Body of pancreas (tissue), 4 donors: ENCODE results near the gene ME3. TPM values are rescaled to one million over a fixed set of nuclear protein-coding genes. Genes with fewer than 3 reads are reported as not detected.

ENCODE experiments used
- ATAC-seq: fragments of 150-250 bp; one replicate; pipeline ENCODE4 v1.9.1; 2016
- DNase-seq, 4 donors: peaks; one replicate each; pipeline ENCODE4 v3.0.0-alpha.2; 2019
- H3K27ac ChIP-seq, 4 donors: fragments of 200-600 bp; sonication (generic); 1 replicate in 3 of 4; 2 replicates in 1 of 4; pipeline versions ENCODE4 v1.5.1 to v1.6.1; 2016 to 2019; ENCODE audit warnings: mild to moderate bottlenecking in 1 of 4, mixed read lengths in 1 of 4, moderate library complexity in 1 of 4
- H3K27me3 ChIP-seq, 2 donors: fragments of 200-600 bp; sonication (generic); one replicate each; pipeline ENCODE4 v1.6.0; 2016; ENCODE audit warnings: mild to moderate bottlenecking in 1 of 2
- H3K36me3 ChIP-seq, 2 donors: fragments of 200-600 bp; sonication (generic); replicated peaks in 1 of 2; 2 replicates each; pipeline ENCODE4 v1.5.1; 2016; ENCODE audit warnings: low read depth in 2 of 2; ENCODE audit not compliant: insufficient read depth in 1 of 2
- H3K4me1 ChIP-seq: fragments of 200-600 bp; sonication (generic); one replicate; pipeline ENCODE4 v1.6.0; 2016
- H3K4me3 ChIP-seq, 2 donors: fragments of 200-600 bp; sonication (generic); 1 replicate in 1 of 2; 2 replicates in 1 of 2; pipeline ENCODE4 v1.5.1; 2016 to 2019
- H3K9me3 ChIP-seq, 3 donors: fragments of 200-600 bp; sonication (generic); 1 replicate in 2 of 3; 2 replicates in 1 of 3; pipeline ENCODE4 v1.5.1; 2016
- CTCF ChIP-seq, 7 experiments: fragments of 450-650 bp in 4 of 7; fragments of 200-600 bp in 3 of 7; sonication (generic) in 3 of 7; IDR thresholded peaks; one replicate each; pipeline ENCODE4 v1.5.1; 2016 to 2019; ENCODE audit warnings: antibody characterized with exemption in 7 of 7
- POLR2A ChIP-seq, 3 donors: fragments of 450-650 bp; IDR thresholded peaks; one replicate each; pipeline ENCODE4 v1.6.1; 2016; ENCODE audit warnings: antibody characterized with exemption in 3 of 3, mild to moderate bottlenecking in 2 of 3
- WGBS, 2 donors: methylation state at CpG; one replicate each; pipeline ENCODE4 v1.1.5; 2017; 5-methylcytosine and 5-hydroxymethylcytosine counted together
- intact Hi-C: fragments of 100-400 bp; cut with DNase I; formaldehyde crosslinking; loops from one replicate; pipeline ENCODE4 v1.15.1; 2023
- total RNA-seq, 2 donors: library from RNA; depleted of rRNA; stranded (reverse); fragments of >200 nt; gene quantifications; one replicate each; pipeline ENCODE4 v1.1.0, GENCODE V29; 2016

Gene ME3
- total RNA-seq, 2 donors from 2014 or later, result 20.8 to 54.7 TPM

GRCh38 chr11:86513746-86514373 lies 158.6 kb downstream of the ME3 start:
- peaks cover 13% of the 10 kb centered on the region for H3K4me1 ChIP-seq
- WGBS, 2 donors, result 62 to 79% methylated on average over 1 of the region's 1 CpG
- no peaks in the 10 kb centered on the region for H3K9me3 ChIP-seq
- no peak for DNase-seq
- no peaks in the 10 kb centered on the region for H3K27me3 ChIP-seq
- ATAC-seq, result no peak
- H3K36me3 ChIP-seq, result no peaks in the 10 kb centered on the region
- intact Hi-C loops, result no loop called here
- no peak overlapping the region for H3K27ac ChIP-seq
- no peak overlapping the region for H3K4me3 ChIP-seq
- TF ChIP-seq POLR2A (IDR thresholded peaks at IDR 0.05) (no peak), CTCF (IDR thresholded peaks at IDR 0.05) (no peak)

DNA sequence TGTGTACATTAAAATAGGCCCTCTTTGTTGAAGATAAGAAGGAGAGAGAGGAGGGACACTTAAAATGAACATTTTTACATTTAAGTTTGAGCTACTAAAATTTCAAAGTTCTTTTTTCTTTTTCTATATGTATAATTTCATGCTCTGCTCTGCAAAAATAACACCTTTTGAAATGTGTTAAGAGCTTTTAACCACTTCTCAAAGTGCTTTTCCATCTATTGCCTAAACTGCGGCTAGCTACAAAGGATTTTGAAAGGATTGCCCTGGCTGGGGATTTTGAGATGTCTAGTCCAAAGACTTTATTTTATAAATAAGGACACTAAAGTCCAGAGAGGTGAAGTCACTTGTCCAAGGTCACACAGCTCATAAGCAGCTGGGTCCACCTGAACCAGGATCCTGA lies 159.3 kb downstream of the ME3 start:
- ATAC-seq (no peak), DNase-seq (no peak)
- Histone ChIP-seq H3K4me1 (peaks cover 13% of the 10 kb centered on the region), H3K36me3 (no peaks in the 10 kb centered on the region), H3K9me3 (no peaks in the 10 kb centered on the region), H3K27me3 (no peaks in the 10 kb centered on the region), H3K4me3 (no peak overlapping the region), H3K27ac (no peak overlapping the region)
- intact Hi-C loops, result no loop called here
- TF ChIP-seq CTCF (IDR thresholded peaks at IDR 0.05) (no peak), POLR2A (IDR thresholded peaks at IDR 0.05) (no peak)
- WGBS, 2 donors, result 92 to 93% methylated on average over 1 of the region's 1 CpG

DNA sequence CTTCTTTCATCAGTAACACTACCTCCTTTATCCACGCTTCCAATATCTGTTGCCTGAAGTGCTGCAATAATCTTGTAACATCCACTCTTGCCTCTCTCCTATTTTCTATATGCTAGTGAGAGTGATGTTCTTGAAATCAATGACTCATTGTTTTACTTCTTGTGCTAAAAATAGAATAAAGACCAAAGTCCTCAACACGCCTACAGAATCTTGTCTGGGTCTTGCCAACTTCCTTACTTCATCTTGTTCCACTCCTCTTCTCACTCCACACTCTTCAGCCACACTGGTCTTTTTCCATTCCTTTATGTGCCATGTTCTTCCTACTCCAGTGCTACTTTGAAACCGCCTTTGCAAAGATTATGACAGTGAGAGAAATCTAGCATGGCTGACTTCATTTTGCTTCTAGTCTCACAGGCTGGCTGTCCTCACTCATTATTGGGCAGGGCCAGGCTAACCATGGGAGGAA lies 161.3 kb downstream of the ME3 start:
- DNase-seq (no peak), ATAC-seq (peak; percentile 70)
- no peaks in the 10 kb centered on the region for H3K36me3 ChIP-seq
- 56 to 57% methylated on average over 3 of the region's 3 CpGs for WGBS, 2 donors
- H3K4me1 ChIP-seq, result peaks cover 13% of the 10 kb centered on the region
- no peak overlapping the region for H3K4me3 ChIP-seq
- peak overlapping the region in 1 of 4 donors; percentile 17 for H3K27ac ChIP-seq
- intact Hi-C loops, result no loop called here
- no peaks in the 10 kb centered on the region for H3K9me3 ChIP-seq
- no peak for TF ChIP-seq POLR2A (IDR thresholded peaks at IDR 0.05)
- no peak for TF ChIP-seq CTCF (IDR thresholded peaks at IDR 0.05)
- no peaks in the 10 kb centered on the region for H3K27me3 ChIP-seq

DNA sequence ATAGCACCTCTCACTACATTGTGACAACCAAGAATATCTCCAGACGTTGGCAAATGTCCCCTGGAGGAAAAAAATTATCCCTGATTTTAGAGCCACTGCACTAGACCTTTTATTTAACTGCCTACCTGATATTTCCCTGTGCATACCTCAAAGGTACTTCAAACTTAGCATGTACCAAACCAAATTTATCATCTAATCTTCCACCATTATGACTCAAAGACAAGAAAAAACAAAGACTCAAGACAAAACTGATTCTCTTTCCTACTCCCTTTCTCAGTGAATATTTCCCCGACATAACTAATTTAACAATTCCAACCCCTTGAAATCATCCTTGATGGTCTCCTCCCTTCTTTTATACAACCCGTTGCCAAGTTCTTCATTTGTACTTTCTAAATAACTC lies 161.7 kb downstream of the ME3 start:
- no peaks in the 10 kb centered on the region for H3K9me3 ChIP-seq
- peak overlapping the region in 1 of 4 donors; percentile 17 for H3K27ac ChIP-seq
- ATAC-seq (no peak), DNase-seq (no peak)
- no peak overlapping the region for H3K4me3 ChIP-seq
- intact Hi-C loops, result no loop called here
- H3K27me3 ChIP-seq, result no peaks in the 10 kb centered on the region
- H3K36me3 ChIP-seq, result no peaks in the 10 kb centered on the region
- peaks cover 13% of the 10 kb centered on the region for H3K4me1 ChIP-seq
- TF ChIP-seq CTCF (IDR thresholded peaks at IDR 0.05) (no peak), POLR2A (IDR thresholded peaks at IDR 0.05) (no peak)
- WGBS, 2 donors, result 65 to 78% methylated on average over 3 of the region's 3 CpGs

DNA sequence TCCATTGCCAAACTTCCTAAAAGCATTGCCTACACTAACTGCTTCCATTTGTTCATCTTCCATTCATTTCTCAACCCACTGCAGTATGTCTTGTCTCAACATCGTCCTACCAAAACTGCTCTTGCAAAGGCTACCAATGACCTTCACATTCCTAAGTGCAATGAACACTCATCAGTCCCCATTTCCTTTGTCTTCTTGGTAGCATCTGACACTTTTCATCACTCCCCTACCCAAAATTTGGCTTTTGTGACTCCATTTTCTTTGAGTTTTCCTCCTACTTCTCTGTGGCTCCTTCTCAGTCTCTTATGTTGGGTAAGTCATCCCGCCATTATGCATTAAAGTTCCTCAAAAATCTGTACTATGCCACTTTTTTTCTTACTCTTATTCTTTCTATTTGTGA lies 162.3 kb downstream of the ME3 start:
- WGBS, 2 donors, result 90 to 97% methylated on average over 2 of the region's 2 CpGs
- Histone ChIP-seq H3K4me3 (no peak overlapping the region), H3K27ac (no peak overlapping the region), H3K4me1 (peaks cover 13% of the 10 kb centered on the region), H3K27me3 (no peaks in the 10 kb centered on the region), H3K36me3 (no peaks in the 10 kb centered on the region), H3K9me3 (no peaks in the 10 kb centered on the region)
- TF ChIP-seq CTCF (IDR thresholded peaks at IDR 0.05) (no peak), POLR2A (IDR thresholded peaks at IDR 0.05) (no peak)
- intact Hi-C loops, result no loop called here
- DNase-seq, result no peak
- ATAC-seq, result no peak
